HG02798 (cell line): ENCODE data around the gene SLC4A1.

Source experiments
- ATAC-seq: cut with Tn5 transposase; IDR thresholded peaks from one replicate; pipeline ENCODE4 v1.9.1; 2021; ENCODE audit warnings: mild to moderate bottlenecking; ENCODE audit not compliant: unreplicated experiment, poor library complexity

Gene SLC4A1

DNA sequence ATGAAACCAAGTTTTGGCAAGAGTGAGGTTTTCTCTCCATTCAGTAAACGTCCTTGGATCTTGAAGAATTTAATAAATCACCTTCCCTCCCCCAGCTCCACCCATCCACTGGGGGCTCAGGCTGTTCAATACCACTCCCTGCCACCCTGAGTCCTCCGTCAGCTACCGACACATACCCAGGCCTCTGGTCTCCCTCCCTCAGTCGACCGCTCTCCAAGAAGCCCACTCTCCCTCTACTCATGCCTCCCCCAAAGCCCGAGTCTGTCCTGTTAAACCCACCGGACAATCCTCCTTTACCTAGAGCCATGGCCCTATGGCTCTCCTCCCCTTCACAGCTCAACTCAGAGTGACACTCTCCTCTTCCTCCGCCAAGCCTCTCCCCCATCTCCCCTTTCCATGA is 19.7 kb upstream of the SLC4A1 start:
- ATAC-seq, result no peak

DNA sequence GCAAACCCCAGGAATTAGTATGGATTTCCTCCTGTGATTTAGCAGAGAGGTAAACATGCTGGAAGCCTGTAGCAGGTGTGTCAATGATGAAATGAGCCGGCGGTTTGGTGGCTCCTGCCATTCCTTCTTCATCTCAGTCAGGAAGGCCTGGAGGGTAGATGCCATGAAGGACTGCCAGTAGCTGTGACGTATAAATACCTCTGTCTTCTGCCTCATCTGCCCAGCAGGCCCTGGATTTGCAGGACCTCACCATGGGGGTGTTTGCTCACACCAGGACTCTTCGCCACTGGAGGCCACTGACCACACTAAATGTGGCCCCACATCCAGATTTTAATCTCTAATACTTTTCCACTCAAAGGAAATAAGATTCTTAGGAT is 16.1 kb upstream of the SLC4A1 start:
- ATAC-seq, result no peak

DNA sequence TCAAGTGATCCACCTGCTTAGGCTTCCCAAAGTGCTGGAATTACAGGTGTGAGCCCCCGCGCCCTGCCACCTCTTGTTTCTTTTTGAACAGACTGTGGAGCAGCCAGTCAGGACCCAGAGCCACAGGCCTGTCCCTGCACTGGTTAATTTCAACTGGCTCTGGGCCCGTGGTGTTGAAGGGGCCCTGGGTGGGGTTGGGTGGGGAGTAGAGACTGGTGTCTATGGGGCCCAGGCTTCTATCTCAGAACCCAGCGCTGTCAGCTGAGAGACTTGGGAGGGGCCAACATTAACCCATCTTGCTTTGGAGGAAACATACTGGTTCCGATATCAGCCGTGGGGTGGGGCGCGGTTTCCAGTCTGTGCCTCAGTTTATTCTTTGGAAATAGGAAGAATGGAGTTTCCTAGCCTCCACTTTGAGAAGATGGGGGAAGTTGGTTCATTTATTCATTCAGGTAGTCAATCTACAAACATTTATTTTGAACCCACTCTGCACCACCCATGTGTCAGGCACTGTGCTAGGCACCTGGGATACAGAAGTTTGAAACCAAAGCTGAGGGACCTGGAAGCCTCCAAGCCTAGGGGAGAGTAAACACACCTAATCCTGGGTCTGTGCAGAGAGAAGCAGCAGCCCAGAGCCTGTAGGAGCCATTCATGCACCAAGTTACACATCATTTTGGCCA is 15.5 kb upstream of the SLC4A1 start:
- ATAC-seq, result no peak

DNA sequence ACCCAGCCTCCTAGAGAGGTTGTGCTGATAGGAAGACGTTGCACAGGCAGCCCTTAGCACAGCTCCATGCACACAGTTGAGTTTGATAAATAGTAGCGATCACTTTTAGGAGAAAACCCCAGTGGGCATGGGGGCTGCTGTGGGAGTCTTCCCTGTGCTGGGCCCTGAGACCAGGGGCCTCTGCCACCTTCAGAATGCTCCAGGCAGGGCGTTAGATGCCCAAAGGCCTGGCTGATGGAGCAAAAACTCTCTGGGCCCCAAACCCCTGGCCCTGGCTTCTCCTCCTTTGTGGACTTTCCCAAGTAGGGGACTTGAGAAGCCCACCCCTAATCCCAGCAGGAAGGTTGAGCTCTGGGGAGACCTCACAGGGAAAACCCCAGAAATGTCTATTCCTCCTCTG is 14.3 kb upstream of the SLC4A1 start:
- ATAC-seq, result no peak

DNA sequence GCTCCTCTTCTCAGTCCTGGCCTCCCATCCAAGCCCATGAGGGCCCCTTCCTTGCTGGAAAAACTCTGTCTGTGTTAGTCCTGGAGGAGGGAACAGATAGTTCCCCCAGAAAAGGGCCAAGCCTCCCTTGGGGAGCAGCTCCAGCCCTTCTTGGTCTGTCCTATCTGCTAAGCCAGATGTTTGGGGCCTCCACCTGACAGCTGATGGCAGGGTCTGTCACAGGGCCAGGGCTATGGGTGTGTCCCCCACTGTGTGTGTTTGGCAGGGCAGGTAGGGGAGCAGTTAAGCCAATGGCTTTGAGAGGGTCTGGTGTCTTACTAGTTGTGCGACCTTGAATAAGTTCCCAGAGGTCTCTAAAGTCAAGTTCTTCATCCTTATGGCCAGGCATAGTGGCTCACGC is 13.6 kb upstream of the SLC4A1 start:
- ATAC-seq, result no peak

DNA sequence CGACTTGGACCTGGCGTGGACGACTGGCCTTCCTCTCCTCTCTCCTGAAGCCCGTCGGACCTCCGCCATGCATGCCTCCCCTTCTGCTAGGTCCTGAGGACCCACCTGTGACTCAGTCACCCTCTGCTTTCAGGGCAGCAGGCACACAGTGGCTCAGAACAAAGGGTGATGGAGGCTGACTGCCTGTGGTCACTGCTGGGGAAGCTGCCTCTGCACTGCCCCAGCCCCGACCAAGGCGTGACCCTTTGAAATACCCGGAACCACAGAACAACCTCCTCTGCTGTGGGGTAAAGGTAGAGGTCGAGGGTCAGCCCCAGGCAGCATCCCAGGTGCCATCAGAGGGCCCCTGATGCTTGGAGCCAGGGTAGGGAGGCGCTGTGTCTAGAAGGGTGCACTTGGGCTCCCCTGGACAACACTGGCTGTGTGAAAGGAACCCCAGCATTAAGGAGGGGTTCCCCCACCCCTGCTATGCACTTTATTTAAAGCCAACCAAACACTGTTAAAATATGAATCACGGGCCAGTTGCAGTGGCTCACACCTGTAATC is 12.5 kb upstream of the SLC4A1 start:
- no peak for ATAC-seq

DNA sequence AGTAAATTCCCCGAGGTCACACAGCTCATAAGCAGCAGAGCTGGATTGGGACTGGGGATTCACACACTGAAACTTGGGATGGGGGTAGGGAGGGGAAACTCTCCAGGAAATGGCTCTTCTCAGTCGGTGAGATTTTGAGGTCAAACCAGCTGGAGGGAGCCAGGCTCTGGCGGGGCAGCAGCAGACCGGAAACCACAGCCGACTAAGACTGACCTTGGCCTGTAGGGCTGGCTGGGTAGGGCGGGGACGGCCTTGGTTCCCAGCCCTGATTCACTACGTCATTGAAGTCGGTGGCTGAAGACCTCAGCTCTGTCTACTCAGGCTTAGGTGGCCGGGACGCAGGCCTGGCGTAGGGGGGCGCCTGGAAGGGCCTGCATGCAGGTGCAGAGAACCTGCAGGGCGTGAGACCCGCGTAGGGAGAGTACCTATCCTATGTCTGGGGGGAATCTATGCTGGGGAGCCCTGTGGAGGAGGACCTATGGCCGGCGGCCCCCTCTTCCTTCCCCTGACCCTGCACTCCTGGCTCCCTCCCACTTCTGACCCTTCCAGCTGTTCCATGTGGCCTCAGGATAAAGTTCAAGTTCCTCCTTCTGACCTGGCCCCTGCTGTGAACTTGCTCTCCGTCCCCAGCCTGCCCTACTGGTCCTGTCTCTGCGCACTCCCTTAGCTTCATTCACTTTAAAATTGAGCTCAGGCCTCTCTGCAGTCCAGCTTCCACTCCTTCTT is 11.9 kb upstream of the SLC4A1 start:
- ATAC-seq, result peak; percentile 86

DNA sequence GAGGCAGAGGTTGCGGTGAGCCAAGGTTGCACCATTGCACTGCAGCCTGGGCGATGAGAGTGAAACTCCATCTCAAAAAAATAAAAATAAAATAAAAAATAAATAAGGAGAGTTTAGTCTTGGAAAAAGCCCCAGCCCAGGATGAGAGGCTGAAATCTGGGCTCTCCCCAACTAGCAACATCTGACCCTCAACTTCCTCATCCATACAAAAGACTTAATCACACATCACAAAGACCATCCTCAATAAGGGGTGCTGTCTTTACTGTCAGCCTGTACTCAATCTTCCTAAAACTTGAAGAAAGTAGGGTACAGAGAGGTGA is 11.4 kb upstream of the SLC4A1 start:
- ATAC-seq, result no peak

DNA sequence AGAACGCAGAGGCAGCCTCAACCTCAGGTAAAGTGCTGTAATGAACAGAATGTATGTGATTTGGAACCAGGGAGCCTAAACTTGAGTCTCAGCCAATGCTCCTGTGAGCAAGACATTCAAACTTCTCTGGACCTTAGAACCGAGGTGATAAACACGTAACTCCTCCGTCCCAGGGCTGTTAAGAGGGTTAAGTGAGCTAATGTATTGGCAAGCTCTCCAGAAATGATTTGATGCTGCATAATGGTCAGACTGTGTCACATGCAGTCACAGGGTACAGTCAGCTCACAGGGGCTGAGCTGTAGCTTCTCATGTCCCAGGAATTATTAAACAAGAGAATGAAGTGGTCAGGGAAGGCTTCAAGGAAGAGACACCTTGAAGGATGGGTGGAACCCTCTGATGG is 10.0 kb upstream of the SLC4A1 start:
- no peak for ATAC-seq

DNA sequence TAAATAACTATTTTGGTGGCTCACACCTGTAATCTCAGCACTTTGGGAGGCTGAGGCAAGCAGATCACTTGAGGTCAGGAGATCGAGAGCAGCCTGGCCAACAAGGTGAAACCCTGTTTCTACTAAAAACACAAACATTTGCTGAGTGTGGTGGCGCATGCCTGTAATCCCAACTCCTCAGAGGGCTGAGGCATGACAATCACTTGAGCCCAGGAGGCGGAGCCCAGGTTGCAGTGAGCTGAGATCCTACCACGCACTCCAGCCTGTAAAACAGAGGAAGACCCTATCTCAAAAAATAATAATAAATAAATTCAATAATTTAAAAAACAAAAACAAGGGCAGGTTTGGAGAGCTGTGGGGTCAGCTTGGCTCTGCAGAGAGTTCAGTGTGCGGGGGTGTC is 5.7 kb upstream of the SLC4A1 start:
- ATAC-seq, result no peak

DNA sequence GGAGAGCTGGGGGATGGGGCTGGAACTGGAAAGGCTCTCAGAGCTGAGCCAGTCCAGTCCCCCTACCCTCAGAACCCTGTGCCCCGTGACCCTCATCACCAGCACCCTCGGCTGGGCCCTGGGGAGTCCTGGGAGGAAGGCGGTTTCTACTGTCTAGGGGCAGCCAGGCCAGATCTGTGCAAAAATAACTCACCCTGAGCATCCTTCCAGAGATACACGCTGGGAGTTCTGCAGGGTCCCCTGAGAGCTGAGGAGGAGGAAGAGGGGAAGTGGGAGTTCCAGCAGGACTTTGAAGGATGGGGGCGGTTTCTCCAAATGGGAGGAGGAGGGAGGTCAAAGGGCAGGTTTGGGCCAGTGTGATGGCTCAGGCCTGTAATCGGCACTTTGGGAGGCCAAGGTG is 5.0 kb upstream of the SLC4A1 start:
- ATAC-seq, result no peak

DNA sequence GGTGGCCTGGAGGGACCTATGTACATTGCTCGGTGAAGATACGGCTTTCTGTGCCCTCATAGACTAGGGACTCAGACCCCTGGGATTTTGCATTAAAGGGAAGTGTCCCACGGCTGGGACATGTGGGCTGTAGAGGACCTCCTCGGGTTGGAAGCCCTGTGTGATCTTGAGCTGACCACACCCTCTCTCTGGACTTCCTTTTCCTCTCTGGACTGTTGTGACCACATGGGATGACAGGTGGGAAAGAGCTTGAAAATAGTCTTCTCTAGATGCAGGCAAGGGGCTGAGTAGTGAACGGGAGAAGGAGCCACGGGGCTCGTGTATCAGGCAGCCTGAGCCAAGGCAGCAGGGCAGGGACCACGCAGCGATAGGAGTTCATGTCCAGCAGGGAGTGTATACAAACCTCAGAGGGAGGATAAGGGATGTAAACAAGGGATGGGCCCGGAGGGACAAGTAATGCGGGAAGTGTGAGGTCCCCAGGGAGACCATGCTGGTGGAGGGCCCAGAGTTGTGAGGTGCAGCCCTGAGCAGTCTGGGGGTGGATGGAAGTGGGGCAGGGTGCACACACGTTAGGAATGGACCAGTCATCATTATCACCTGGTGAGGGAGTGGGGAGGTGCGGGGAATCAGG is 4.5 kb upstream of the SLC4A1 start:
- no peak for ATAC-seq

DNA sequence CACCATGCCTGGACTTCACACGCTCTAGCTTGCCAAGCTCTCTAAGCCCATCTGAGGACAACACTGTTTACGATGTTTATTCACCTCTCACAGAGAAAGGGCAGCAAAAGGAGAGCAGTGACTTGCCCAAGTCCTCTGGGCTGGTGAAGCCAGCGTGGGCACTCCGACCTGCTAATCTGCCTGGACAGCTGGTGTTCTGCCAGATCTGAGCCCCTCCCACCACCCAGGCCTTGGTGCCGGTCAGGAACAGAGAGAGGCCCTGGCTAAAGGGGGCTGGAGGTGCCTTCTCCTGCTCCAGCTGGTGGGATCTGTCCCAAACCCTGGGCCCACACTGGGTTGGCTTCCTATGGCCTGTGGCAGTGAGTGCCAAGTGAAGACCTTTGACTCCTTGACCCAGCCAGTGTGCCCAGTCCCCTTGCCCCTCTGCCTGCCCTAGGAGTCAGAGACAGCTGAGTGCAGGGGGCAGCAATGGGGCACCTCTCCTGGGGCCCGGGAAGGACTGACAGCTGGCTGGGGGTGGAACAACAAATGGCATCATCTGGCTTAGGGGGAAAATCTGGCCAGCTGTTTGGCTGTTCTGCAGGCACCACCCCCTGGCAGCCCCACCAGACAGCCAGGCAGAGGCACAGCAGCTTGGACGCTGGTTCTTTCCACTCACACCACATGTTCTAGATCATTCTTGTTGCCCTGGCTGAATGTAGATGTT is 1.8 kb upstream of the SLC4A1 start:
- no peak for ATAC-seq

DNA sequence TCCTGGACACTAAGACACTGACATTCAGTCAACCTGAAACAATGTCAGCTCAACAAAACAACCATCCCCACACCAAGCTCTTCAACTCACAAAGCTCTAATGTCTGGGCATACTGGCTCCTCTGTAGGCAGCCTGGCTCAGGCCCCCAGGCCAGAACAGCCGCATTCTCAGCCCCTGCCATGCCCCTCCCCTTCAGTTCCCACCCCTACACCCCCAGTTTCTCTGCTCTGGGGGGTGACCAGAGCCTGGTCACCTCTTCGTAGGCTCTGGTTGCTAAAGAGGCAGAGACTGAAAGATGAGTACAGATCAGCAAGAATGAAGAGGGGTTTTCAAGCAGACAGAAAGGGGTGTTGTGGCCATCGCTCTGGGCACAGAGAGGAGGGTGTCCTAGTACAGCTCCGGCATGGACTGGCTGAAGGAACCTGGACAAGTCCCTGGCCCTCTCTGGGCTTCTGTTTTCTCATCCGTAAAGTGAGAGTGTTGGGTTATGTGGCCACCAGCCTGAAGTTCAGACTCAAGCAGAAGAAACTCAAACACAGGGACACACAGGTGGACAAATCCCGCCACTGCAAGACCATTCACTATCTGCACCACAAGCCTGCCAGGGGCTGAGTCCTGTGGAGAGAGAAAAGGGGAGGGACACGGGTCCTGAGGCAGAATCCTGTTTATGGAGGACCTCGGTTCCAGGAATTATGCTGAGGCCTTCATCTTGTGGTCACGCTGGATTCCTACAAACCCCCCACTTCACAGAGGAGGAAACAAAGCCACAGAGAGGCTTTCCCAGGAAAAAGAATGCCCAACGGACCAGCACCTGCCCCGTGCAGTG is 987 bp upstream of the SLC4A1 start:
- no peak for ATAC-seq

DNA sequence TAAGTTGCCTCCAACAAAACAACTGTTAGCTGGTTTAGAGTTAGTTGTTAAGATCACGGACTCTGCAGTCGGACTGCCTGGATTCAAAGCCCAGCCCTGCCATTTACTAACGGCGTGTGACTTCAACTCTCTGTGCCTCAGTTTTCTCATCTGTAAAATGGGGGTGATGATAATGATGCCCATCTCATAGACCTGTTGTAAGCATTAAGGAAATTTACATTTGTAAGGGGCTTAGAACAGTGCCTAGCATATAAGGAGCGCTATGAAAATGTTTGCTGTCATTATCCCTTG is 825 bp downstream of the SLC4A1 start:
- ATAC-seq, result no peak

DNA sequence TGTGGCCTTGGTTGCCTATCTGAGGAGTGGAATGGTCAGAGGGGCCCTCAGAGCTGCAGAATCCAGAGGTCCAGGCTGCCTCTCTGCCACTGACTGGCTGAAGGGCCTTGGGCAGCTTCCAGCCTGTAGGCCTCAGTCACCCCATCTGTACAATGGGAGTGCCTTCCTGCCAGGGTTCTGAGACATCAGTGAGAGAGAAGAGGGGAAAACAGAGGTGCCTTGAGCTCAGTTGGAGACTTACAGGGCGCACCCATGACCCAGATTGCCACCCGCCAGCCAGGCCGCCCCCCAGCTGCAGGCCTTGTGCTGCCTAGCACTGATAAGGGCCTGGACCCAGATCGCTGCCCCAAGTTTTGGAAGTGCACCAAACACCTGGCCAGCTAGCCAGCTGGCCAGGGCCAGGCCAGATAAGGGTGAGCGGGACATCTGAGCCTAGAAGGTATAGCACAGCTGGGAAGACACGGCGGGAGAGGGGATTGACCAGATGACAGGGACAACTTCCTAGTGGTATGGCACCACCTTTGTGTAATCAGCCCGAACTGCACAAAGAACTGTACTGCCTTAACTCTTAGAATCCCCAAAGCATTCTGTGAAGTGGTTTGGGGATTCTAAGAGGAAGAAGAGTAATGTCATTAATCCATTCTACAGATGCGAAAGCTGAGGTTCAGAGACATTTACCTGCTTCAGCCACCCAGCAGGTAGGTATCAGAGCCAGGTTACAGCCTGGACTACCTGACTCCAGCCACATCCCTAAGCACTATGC is 1.4 kb downstream of the SLC4A1 start:
- ATAC-seq, result no peak

DNA sequence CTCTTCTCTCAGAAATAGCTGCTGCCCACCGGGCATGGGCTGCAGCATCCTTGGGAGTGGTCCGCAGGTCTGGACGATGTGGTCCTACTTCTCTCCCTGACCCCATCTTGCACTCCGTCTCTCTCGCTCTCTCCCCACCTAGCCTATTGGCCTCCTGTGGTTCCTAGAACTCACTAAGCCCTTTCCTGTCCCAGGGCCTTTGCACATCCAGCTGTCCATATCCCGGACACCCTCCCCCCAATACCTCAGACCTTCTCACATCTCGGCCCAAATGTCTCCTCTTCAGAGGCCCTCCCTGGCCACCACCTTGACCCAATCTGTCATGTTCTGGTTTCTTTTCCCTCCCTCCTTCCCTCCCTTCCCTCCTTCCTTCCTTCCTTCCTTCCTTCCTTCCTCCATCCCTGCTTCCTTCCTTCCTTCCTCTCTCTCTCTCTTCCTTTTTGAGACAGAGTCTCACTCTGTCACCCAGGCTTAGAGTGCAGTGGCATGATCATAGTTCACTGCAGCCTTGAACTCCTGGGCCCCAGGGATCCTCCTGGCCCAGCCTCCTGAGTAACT is 4.5 kb downstream of the SLC4A1 start:
- no peak for ATAC-seq

DNA sequence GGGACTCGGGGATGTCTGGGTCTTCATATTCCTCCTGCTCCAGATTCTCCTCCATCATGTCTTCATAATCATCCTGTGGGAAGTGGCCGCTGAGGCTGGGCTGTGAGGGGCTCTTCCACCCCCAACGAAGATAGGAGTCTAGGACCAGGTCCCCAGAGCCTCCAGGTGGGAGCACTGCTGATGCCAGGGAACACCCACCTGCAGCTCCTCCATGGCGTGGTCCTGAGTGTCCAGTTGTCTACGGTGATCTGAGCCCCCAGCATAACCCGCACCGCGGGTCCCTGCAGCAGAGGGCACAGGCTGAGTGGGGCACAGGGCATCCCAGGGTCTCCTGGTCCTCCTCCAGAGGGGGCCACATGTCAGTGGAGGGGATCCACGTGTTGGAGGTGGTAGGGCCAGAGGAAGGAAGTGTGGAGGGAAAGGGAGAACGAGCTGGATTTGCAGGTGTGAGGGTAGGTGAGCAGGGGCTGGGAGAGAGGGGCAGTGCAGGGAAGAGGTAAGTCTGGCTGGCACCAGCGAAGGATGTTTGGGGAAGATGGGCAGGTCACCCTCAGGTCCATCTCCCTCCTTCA is 5.2 kb downstream of the SLC4A1 start:
- no peak for ATAC-seq

DNA sequence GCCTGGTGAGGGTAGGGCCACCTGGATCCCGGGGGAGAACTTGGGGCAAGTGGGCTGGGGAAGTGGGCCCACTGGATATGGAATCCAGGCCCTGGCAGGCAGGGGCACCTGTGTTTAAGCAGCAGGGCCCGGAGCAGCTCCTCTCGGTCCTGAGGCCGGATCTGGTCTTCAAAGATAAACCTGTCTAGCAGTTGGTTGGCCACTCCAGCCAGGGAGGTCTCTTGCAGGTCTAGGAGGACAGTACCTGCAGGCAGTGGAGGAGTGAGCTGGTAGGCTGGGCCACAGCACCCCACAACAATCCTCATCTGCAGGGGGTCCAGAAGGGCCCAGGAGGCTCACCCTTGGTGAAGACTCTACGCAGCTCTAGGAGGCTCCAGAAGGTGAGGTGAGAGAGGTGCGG is 7.6 kb downstream of the SLC4A1 start:
- no peak for ATAC-seq
